Caco-2 (cell line): Measurements from ENCODE around the gene PUS1. TPM values are rescaled to one million over a fixed set of nuclear protein-coding genes. Genes with fewer than 3 reads are reported as not detected.
"Not testable (repeated sequence)": the region's sequence is repeated elsewhere in the genome, so short reads cannot be mapped to it uniquely, and the experiment has no call there.

Experiments used
- BruUV-seq: library from RNA; stranded (reverse); fragments of 400-500 nt; replicated peaks from 2 replicates; lab custom pipeline; 2021; lab: Mats Ljungman, UMichigan
- CTCF ChIA-PET: fragments of 300-600 bp; sonication (Branson Sonifier 250); formaldehyde crosslinking; loops from one replicate; lab custom pipeline; 2022; ENCODE audit warnings: antibody characterized with exemption; lab: Charles Lee
- POLR2A ChIA-PET: fragments of 300-600 bp; sonication (Branson Sonifier 250); formaldehyde crosslinking; loops from one replicate; lab custom pipeline; 2022; ENCODE audit warnings: antibody characterized with exemption; lab: Charles Lee
- DNase-seq, 2 experiments: peaks; one replicate each; pipeline versions ENCODE4 v3.0.0 to v3.0.0-alpha.2; 2020 to 2022
- H3K27me3 ChIP-seq: replicated peaks from 2 replicates; pipeline ENCODE4 v1.6.0; 2011; ENCODE audit warnings: low read length; ENCODE audit not compliant: control insufficient read depth, insufficient read depth
- H3K36me3 ChIP-seq: 2 replicates; pipeline ENCODE4 v1.5.1; 2011; ENCODE audit warnings: low read length; ENCODE audit not compliant: control insufficient read depth, insufficient read depth
- H3K4me1 ChIP-seq: fragments of 250-450 bp; sonication (Bioruptor Pico); 2 replicates; pipeline ENCODE4 v1.5.1; 2020; ENCODE audit warnings: mild to moderate bottlenecking
- H3K4me3 ChIP-seq: 2 replicates; pipeline ENCODE4 v1.5.1; 2011; ENCODE audit warnings: low read depth, mild to moderate bottlenecking, control low read depth, low read length
- H3K9me3 ChIP-seq: fragments of 250-450 bp; sonication (Bioruptor Pico); 2 replicates; pipeline ENCODE4 v1.5.1; 2020; ENCODE audit warnings: mild to moderate bottlenecking, moderate library complexity
- H3K27ac Mint-ChIP-seq: one replicate; pipeline ENCODE4 v1.8.0; 2022; ENCODE audit warnings: mixed read lengths; ENCODE audit not compliant: unreplicated experiment
- H3K27me3 Mint-ChIP-seq: one replicate; pipeline ENCODE4 v1.8.0; 2022; ENCODE audit warnings: mixed read lengths; ENCODE audit not compliant: insufficient read depth, unreplicated experiment
- H3K36me3 Mint-ChIP-seq: one replicate; pipeline ENCODE4 v1.8.0; 2022; ENCODE audit warnings: mild to moderate bottlenecking, mixed read lengths; ENCODE audit not compliant: insufficient read depth, unreplicated experiment
- H3K4me1 Mint-ChIP-seq: one replicate; pipeline ENCODE4 v1.8.0; 2022; ENCODE audit warnings: low read depth, mixed read lengths; ENCODE audit not compliant: unreplicated experiment
- H3K4me3 Mint-ChIP-seq: one replicate; pipeline ENCODE4 v1.8.0; 2022; ENCODE audit warnings: mild to moderate bottlenecking, moderate library complexity, mixed read lengths; ENCODE audit not compliant: unreplicated experiment
- H3K9me3 Mint-ChIP-seq: one replicate; pipeline ENCODE4 v1.8.0; 2022; ENCODE audit warnings: mixed read lengths; ENCODE audit not compliant: unreplicated experiment
- intact Hi-C: fragments of 100-400 bp; cut with micrococcal nuclease; formaldehyde crosslinking; loops from one replicate; pipeline ENCODE4 v1.10.0; 2022; ENCODE audit not compliant: unreplicated experiment
- total RNA-seq: library from RNA; stranded (reverse); gene quantifications from 2 replicates; pipeline ENCODE4 v1.2.3, GENCODE V29; 2022
- TF ChIP-seq, protein P1 (sequence below), 2 experiments: fragments of 200-600 bp in 1 of 2; IDR thresholded peaks; 1 replicate in 1 of 2; 2 replicates in 1 of 2; pipeline versions ENCODE4 v1.5.1 to v1.8.0; 2011 to 2022; ENCODE audit warnings: antibody characterized with exemption in 1 of 2, control low read depth in 1 of 2, inconsistent platforms in 1 of 2, low read depth in 1 of 2, low read length in 1 of 2, mild to moderate bottlenecking in 1 of 2, moderate library complexity in 1 of 2; ENCODE audit not compliant: insufficient read depth in 1 of 2, severe bottlenecking in 1 of 2, unreplicated experiment in 1 of 2

PUS1 gene
- total RNA-seq, 1 experiment from 2014 or later = 71.9 TPM

DNA sequence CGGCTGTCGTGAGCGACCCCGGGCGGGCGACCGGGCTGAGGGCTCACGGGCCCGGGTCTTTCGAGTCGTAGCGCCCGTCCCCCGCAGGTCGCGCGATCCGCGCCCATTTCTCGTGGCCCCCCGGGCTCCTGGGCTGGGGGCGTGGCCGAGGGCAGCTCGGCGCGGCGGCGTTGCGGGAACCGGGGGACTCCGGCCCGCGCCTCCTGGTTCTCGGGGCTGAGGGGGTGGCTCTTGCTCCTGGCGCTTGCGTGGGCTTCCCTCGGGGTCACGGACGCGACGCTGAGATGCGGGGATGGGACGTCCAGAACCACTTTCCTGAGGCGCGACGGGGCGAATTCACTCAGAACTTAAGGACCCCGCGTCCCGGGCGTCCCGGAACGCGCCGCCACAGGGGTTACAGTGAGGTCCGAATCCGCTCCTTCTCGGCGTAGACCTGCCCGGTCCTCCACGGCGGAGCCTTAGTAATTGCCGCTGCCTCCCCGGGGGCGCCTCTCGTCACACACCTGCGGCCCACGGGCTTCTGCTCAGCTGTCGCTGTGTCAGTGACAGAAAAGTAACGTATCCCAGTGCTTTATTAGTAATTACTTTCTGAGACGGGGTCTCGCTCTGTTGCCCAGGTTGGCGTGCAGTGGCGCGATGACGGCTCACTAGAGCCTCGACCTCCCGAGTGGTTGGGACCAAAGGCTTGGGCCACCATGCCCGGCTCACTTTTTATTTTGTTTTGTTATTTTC lies 21.3 kb downstream of the PUS1 start:
- BruUV-seq = TSS peak; percentile 31
- TF ChIP-seq, protein P1, sequence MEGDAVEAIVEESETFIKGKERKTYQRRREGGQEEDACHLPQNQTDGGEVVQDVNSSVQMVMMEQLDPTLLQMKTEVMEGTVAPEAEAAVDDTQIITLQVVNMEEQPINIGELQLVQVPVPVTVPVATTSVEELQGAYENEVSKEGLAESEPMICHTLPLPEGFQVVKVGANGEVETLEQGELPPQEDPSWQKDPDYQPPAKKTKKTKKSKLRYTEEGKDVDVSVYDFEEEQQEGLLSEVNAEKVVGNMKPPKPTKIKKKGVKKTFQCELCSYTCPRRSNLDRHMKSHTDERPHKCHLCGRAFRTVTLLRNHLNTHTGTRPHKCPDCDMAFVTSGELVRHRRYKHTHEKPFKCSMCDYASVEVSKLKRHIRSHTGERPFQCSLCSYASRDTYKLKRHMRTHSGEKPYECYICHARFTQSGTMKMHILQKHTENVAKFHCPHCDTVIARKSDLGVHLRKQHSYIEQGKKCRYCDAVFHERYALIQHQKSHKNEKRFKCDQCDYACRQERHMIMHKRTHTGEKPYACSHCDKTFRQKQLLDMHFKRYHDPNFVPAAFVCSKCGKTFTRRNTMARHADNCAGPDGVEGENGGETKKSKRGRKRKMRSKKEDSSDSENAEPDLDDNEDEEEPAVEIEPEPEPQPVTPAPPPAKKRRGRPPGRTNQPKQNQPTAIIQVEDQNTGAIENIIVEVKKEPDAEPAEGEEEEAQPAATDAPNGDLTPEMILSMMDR (IDR thresholded peaks at IDR 0.05; ENCODE audit: insufficient read depth in 1 of 2, low read depth in 1 of 2, low read length in 1 of 2, severe bottlenecking in 1 of 2, unreplicated experiment in 1 of 2) = no peak
- no peaks in the 10 kb centered on the region for H3K9me3 Mint-ChIP-seq
- no peaks in the 10 kb centered on the region for H3K27me3 Mint-ChIP-seq
- Histone ChIP-seq H3K36me3 (no peaks in the 10 kb centered on the region), H3K4me1 (peaks cover 6% of the 10 kb centered on the region), H3K9me3 (no peaks in the 10 kb centered on the region), H3K27me3 (no peaks in the 10 kb centered on the region), H3K4me3 (peak overlapping the region; percentile 92)
- ChIA-PET CTCF (interaction anchor here (0.6 to 1.9 kb wide), 3 partner anchors 51 to 114 kb away, joined by 3 to 5 read pairs (median 4); no protein-coding TSS in a partner anchor), POLR2A (interaction anchor here (0.6 kb wide), 2 partner anchors 126 to 195 kb away, joined by 3 read pairs; no protein-coding TSS in a partner anchor)
- intact Hi-C loops = no loop called here
- DNase-seq = peak in 1 of 2 experiments; percentile 59
- H3K36me3 Mint-ChIP-seq = no peaks in the 10 kb centered on the region
- H3K4me3 Mint-ChIP-seq = peak overlapping the region; percentile 81
- no peaks in the 10 kb centered on the region for H3K4me1 Mint-ChIP-seq
- peak overlapping the region; percentile 79 for H3K27ac Mint-ChIP-seq

GRCh38 chr12:131953810-131954209 lies 24.7 kb downstream of the PUS1 start:
- H3K4me1 ChIP-seq = peaks cover 15% of the 10 kb centered on the region
- BruUV-seq, H3K36me3 ChIP-seq, intact Hi-C loops, H3K27me3 ChIP-seq, POLR2A ChIA-PET, H3K4me3 Mint-ChIP-seq, CTCF ChIA-PET, H3K36me3 Mint-ChIP-seq, H3K27me3 Mint-ChIP-seq, DNase-seq, H3K9me3 Mint-ChIP-seq, H3K4me1 Mint-ChIP-seq, H3K4me3 ChIP-seq, H3K9me3 ChIP-seq, H3K27ac Mint-ChIP-seq: not testable (repeated sequence)

DNA sequence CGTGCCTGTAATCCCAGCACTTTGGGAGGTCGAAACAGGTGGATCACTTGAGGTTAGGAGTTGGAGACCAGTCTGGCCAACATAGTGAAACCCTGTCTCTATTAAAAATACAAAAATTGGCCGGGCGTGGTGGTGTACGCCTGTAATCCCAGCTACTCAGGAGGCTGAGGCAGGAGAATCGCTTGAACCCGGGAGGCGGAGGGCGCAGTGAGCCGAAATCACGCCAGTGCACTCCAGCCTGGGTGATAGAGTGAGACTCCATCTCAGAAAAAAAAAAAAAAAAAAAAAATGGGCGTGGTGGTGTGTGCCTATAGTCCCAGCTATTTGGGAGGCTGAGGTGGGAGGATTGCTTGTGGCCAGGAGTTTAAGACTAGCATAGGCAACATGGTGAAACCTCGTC lies 25.4 kb downstream of the PUS1 start:
- intact Hi-C loops, DNase-seq, H3K4me3 ChIP-seq, H3K36me3 ChIP-seq, H3K27ac Mint-ChIP-seq, H3K27me3 Mint-ChIP-seq, H3K9me3 Mint-ChIP-seq, BruUV-seq, H3K36me3 Mint-ChIP-seq, H3K4me1 Mint-ChIP-seq, CTCF ChIA-PET, H3K9me3 ChIP-seq, POLR2A ChIA-PET, H3K4me3 Mint-ChIP-seq, H3K27me3 ChIP-seq: not testable (repeated sequence)
- H3K4me1 ChIP-seq = peaks cover 15% of the 10 kb centered on the region

- no peaks in the 10 kb centered on the region for H3K27me3 Mint-ChIP-seq
- Histone ChIP-seq H3K4me3 (no peak overlapping the region), H3K36me3 (no peaks in the 10 kb centered on the region), H3K27me3 (no peaks in the 10 kb centered on the region), H3K9me3 (no peaks in the 10 kb centered on the region), H3K4me1 (peaks cover 10% of the 10 kb centered on the region)
- intact Hi-C loops = no loop called here
- POLR2A ChIA-PET = no interaction called here
- no TSS peak for BruUV-seq
- H3K36me3 Mint-ChIP-seq = peaks cover 14% of the 10 kb centered on the region
- H3K27ac Mint-ChIP-seq = no peak overlapping the region
- TF ChIP-seq, protein P1 (IDR thresholded peaks at IDR 0.05; ENCODE audit: insufficient read depth in 1 of 2, low read depth in 1 of 2, low read length in 1 of 2, severe bottlenecking in 1 of 2, unreplicated experiment in 1 of 2) = no peak
- CTCF ChIA-PET = no interaction called here
- no peak for DNase-seq
- H3K9me3 Mint-ChIP-seq = no peaks in the 10 kb centered on the region
- no peak overlapping the region for H3K4me3 Mint-ChIP-seq
- peaks cover 7% of the 10 kb centered on the region for H3K4me1 Mint-ChIP-seq
Observed at GRCh38 chr12:131959116-131959515, 30.0 kb downstream of the PUS1 start.
